Activated T-cell treated with anti-CD3 and anti-CD28 coated beads for 24 hours (primary cell): ENCODE data around the gene TRIAP1.
"Not testable (repeated sequence)": the region's sequence is repeated elsewhere in the genome, so short reads cannot be mapped to it uniquely, and the experiment has no call there.

Experiments
- DNase-seq: peaks from one replicate; pipeline ENCODE4 v3.0.0-alpha.2; 2020; ENCODE audit warnings: low read depth

The TRIAP1 gene

DNA sequence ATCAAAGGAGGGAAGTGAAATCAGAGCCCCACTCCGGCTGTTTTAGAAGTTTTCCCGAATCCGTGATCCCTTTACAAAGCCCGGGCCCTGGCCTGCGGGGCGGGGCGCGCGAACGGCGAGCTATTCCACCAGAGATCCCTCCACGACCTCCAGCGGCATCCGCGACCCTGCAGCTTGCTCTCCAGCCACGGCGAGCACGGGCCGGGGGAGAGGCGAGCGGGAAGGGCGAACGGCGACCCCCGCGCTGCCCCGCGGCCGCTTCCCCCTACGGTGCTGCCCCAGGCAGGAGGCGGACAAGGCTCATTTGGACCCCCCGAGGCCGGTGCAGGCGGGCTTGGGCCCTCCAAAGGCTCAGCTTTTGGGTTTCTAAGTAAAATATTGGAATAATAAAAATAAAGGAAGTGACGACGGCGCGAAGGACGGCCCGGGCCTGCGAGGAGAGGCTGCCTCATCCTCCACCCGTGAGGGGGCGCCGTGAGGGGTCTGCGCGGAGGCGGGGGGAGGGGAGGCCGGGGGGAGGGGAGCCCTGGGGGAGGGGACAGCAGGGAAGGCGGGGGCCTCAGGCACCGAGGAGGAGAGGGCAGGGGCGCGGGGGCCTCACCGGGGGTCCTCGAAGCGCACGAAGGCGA lies 22.8 kb upstream of the TRIAP1 start:
- DNase-seq: no peak

DNA sequence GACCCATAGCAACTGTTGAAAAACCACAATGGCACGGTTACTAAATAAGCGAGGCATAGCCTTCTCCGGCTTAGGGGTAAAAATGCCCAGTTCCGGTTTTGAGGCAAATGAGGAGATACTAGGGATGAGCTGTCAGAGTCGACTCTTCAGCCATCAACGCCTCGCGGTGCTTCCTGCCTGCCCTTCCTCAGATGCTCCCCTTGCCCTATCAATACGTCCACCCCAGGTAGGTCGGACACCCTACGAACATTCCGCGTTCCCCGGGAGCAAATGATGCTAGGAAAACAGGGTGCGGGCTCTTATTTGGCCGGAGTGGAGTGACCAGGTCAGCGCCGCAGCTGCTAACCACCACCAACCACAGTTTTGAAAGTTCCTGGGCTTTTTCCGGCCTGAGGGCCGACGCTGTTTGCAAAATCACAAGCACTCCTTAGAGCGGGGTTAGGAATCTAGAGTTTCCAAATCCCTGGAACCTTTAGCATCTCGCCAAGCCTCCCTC lies 22.2 kb upstream of the TRIAP1 start:
- DNase-seq: no peak

GRCh38 chr12:120467439-120467838 lies 21.3 kb upstream of the TRIAP1 start:
- DNase-seq: no peak

- DNase-seq: no peak
Observed at GRCh38 chr12:120466560-120467315, 20.6 kb upstream of the TRIAP1 start.

GRCh38 chr12:120465756-120466155 lies 19.6 kb upstream of the TRIAP1 start:
- no peak for DNase-seq

DNA sequence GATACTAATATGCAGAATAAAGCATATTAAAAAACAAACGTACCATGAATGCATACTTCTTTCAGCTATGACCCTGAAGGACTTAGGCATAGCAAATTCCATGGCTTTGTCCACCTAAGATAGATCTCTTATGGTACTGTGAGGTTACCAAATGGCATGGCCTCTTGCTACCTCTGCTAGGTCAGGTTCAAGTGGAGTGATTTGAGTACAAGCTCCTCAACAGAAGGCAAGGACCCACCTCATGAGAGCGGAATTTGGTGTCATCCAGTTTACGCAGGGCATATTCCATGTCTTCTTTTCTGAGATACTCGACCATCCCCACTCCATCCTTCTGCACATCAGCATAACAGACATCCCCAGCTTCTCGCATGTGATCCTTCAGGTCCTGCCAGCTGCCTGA lies 17.5 kb upstream of the TRIAP1 start:
- DNase-seq: no peak

- no peak for DNase-seq
Observed at GRCh38 chr12:120462099-120462640, 16.0 kb upstream of the TRIAP1 start.

- DNase-seq: no peak
Observed at GRCh38 chr12:120460157-120460556, 14.0 kb upstream of the TRIAP1 start.

GRCh38 chr12:120457133-120457532 lies 10.9 kb upstream of the TRIAP1 start:
- no peak for DNase-seq

GRCh38 chr12:120455302-120455701 lies 9.1 kb upstream of the TRIAP1 start:
- DNase-seq: no peak

GRCh38 chr12:120453977-120454376 lies 7.8 kb upstream of the TRIAP1 start:
- DNase-seq: no peak

DNA sequence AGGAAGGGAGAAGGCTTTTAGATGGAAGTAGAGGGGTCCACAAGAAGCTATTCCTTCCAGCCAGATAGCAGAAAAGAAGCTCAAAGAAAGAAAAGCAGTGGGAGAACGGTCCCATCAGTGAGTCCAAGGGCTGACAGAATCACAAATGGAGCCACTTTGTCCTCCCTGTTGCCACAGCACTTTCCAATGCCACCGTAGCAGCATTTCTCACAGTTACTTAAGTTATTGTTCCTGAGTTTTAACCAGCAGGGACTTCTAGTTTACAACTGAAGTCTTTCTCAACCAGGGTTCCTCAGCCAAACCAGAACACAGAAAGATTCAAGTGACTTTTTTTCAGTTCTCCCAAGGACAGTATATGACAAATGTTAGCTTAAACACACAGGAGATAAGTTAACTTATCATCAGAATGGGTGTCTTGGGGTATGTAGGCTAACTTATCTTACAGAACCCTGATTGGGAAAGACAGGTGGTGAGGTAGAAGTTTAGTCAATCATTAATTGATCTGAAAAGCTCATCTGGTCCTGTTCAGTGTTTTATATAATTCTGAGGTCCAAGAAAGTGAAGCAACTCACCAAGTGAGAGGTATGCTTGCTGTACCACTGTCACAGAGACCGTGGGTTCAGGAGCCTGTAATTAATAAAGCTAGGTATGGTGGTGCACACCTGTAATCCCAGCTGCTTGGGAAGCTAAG lies 7.0 kb upstream of the TRIAP1 start:
- no peak for DNase-seq

DNA sequence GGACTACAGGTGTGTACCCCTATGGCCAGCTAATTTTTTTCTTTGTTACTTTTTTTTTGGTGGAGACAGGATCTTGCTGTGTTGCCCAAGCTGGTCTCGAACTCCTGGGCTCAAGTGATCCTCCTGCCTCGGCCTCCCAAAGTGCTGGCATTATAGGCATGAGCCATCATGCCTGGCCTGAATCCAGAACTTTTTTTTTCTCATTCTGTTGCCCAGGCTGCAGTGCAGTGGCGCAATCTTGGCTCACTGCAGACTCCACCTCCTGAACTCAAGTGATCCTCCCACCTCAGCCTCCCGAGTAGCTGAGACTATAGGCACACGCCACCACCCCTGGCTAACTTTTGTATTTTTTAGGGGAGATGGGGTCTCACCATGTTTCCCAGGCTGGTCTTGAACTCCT lies 6.3 kb upstream of the TRIAP1 start:
- not testable (repeated sequence) for DNase-seq

GRCh38 chr12:120447992-120448391 lies 1.8 kb upstream of the TRIAP1 start:
- no peak for DNase-seq

DNA sequence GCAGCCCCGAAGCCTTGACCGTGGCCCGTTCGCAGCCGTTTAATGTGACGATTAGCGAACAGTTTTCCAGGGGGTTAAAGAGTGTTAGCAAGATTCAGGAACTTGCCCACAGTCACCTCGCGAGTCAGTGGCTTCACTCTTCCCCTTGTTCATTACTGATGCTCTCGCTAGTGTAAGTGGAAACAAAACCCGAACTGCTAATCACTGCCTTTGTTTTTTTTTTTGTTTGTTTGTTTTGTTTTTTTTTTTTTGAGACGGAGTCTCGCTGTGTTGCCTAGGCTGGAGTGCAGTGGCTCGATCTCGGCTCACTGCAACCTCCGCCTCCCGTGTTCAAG lies 627 bp upstream of the TRIAP1 start:
- DNase-seq: not testable (repeated sequence)

DNA sequence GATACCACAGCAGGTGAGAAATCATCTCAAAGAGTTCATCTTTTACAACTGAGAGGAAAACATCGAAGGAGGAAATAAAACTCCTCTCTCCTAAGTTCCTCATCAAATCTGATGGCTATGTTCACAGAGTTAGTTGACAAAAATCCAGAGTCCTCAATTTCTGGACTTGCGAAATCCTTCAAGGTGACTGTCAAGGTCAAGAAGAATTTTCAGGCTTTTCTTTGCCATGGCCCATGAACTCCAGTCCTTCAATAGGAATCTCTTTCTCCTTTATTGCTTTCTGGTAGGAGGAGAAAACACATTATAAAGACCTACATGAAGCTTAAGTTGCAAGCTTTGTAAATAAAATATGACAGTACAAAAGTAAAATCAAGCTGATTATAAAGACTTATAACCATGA lies 1.5 kb downstream of the TRIAP1 start:
- DNase-seq: no peak

DNA sequence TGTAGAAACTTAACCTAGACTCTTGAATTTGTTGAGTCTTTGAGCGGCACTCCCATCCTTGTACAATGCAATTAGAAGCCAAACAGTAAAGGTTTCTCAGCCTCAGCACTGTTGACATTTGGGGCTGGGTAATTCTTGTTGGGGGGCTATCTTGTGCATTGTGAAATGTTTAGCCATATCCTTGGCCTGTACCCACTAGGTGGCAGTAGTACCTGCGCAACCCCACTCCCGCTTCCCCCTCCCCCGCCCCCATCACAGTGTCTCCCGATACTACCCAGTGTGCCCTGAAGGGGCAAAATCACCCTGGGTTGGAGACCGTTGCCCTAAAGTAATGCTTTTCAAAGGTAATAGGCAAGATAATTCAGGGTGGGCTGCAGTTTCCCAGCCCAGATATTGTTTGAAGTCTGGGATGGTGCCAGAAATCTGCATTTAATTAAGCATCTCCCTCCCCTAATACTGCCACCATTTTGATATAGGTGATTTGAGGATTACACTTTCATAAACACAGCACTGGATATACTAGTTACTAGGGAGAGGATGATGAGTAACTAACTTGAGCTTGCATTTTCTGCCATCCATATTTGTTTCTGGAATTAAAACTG lies 6.4 kb downstream of the TRIAP1 start:
- DNase-seq: peak; percentile 66

DNA sequence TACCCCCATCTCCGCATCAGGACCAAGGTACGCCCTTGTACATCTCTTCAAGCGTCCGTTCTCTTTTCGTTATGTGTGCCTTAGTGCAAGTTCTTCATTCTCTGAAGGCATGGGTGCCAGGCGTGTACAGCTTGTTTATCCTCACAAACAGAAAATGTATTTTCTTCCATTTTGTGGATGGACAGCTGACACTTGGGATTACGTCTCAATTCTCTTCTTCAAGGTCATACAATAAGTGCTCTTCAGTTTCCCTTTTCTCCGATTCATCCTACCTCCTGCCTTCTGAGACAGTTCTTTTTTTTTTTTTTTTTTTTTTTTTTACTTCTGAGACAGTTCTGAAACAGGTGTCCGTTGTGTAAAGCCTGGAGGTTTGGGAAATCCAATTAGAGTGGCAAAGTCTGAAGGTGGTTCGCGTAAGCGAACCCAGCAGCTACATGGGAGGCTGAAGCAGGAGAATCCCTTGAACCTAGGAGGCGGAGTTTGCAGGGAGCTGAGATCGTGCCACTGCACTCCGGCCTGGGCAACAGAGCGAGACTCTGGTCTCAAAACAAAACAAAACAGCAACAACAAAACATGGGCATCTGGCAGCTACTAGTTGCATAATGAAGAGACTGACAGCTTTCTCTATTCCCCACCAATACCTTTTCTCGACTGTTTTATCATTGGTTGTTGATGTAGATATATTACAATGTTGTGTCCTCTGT lies 7.5 kb downstream of the TRIAP1 start:
- DNase-seq: no peak

- DNase-seq: peak; percentile 97
Observed at GRCh38 chr12:120437735-120438494, 8.3 kb downstream of the TRIAP1 start, which contains the start of gene COX6A1. Gene COX6A1, plus strand, starts transcription at chr12:120438113. Its CDS starts 14 bp downstream, at chr12:120438127.

- DNase-seq: no peak
Observed at GRCh38 chr12:120432772-120433525, 13.2 kb downstream of the TRIAP1 start.
